HG03103 (cell line): ENCODE measurements around the gene SYMPK.

Experiments
- ATAC-seq: cut with Tn5 transposase; IDR thresholded peaks from one replicate; pipeline ENCODE4 v1.9.1; 2021; ENCODE audit warnings: low read depth; ENCODE audit not compliant: unreplicated experiment

SYMPK gene

DNA sequence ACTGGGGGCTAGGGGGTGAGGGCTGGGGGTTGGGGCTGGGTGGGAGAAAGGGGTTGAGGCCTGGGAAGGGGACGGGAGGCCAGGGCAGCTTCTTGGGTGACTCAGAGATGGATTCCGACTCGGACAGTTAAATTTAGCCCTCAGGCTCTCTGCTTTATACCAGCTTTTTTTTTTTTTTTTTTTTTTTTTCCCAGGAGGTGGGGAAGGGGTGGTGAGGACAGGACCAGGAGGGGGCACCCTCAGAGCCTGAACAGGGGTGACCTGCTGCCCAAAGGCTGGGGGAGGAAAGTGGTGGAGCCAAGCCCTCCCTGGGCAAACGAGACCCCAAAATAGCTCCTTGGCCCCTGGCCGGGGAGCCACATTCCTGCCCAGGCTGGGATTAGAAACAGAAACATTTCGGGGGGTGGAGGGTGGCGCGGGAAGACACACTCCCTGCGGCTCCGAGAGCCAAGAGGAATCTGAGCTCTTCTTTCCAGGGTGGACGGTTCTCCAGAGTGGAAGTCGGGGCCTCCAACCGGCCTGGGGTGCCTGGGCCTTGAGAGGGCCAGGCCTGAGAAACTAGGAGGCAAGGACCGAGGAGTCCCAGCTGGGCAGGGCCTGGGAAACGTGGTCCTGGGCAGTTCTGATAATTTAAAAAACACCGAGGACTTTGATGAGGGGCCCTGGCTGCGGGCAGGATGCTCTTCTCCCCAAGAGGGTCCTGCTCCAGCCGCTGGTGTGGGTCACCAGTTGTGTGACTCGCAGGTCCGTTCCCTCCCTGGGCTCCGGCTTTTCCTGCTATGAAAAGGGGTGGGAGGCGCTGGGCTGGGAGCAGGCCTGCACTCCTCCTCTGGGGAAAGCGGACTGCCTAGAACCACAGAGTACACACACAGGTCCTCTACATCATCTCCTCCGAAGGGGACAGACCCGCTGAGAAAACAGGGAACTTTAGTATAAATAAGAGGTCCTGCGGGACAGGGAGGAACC, 79.8 kb downstream of the SYMPK start:
- ATAC-seq = no peak

DNA sequence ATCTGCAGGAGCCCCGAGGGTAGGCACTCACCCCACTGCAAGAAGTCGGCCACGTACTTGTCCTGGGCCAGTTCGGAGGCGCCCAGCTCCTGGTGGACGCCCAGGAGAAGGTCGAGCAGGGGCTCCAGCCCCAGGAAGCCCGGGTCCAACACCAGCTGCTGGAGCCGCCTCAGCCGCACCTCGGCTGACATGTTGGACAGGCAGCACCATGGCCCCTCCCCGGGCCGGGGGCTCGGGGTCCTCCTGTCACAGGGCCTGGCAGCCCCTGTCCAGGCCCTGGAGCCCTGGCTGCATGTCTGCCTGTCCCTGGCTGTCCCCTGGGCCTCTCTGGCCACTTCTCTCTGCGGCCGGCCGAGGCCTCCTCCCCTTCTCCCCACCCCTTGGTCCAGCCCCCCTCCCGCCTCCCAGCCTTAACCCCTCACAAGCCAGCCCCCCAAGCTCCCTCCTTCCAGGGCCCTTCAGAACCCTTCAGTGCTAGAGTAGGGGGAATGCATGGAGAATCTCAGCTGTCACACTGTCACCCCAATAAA, 80.7 kb downstream of the SYMPK start, which contains the start of gene DMPK:
Gene DMPK (minus strand): TSS at position 329 of the 530 bp plus-strand sequence. CDS start 138 bp downstream, at position 191.
- no peak for ATAC-seq

DNA sequence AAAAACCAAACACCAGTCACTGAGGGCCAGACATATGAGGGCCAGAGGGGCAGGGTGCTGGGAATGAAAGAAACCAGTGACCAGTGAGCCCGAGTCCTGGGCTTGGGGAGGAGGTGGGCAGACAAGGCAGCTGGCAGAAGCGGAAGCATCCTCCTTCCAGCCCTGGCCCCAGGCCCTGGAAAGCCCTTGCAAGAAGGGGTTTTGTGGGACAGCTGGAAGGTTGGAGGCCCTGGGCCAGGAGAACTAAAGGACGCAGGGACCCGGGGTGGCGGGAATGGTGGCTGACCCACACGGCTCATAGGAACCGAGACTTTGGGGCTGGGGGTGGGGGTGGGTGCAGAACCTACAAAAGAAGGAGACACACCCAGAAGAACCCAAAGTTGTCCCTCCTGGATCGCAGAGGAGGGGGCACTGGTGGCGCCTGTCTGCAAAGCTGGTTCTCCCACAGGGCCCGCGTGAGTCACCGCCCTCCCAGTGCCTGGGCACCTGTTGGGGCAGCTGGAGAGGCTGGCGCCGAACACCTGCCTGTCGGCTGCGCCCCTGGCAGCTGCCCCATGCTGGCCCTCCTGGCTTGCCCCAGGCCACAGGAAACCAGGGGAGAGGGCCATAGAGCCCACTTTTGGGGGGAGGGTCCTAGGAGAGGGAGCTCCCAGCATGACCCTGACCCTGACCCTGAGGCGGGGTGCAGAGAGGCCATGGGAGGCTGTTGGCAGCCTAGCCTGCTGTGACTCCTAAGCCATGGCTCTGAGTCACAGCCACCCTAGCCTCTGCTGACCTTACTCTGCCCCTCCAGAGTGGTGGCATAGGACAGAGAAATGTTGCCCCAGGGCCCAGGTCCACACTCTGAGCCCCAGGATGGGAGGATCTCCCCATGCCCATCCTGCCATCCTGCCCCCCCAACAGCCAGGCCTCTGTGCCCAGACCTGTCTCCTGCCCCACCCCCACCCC, 81.5 kb downstream of the SYMPK start:
- no peak for ATAC-seq

DNA sequence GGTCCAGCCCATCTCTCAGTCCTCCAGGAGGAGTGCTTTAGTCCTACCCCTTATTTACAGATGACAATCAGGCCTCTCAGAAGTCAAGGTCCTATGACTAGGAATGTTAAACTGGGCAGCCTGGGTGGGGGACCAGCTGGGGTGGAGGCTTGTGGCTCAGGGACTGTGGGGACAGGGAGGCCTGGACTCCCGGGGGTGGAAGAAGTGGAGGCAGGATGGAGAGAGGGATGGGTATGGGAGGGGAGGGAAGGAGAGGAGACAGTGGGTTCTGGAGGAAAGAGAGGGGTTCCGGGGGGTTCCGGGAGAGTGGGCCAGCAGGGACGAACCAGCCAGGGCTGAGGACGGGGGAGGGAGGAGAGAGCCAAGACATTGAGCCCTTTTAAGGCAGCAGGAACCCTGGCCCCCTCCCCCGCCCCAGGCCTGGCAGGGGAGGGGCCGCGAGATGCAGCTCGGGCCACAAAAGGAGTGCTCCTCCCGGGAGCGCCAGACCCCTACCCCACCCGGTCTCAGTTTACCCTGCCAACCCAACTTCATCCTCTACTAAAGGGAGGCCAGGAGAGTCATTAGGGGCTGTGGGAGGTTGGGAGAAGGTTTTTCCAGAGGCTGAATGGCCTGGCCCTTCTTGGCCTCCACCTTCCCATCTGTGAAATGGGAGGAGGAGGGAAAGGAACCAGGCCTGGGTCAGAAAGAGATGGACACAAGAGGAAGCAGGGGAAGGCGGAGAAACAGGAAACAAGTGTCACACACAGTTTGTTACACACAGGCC, 82.3 kb downstream of the SYMPK start:
- no peak for ATAC-seq

DNA sequence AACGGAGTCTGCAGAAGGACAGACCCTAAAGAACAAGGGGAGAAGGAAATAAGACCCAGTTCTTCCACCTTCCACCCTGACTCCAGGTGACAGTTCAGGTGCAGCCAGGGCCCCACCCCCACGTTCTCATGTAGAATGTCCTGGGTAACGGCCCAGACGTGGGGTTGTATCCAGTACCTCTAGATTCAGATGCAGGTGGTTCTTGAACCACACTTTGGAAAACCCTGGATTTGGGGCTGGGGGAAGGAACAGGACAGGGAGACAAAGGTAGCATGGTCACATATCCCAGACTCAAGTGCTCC, 82.8 kb downstream of the SYMPK start:
- ATAC-seq = no peak

DNA sequence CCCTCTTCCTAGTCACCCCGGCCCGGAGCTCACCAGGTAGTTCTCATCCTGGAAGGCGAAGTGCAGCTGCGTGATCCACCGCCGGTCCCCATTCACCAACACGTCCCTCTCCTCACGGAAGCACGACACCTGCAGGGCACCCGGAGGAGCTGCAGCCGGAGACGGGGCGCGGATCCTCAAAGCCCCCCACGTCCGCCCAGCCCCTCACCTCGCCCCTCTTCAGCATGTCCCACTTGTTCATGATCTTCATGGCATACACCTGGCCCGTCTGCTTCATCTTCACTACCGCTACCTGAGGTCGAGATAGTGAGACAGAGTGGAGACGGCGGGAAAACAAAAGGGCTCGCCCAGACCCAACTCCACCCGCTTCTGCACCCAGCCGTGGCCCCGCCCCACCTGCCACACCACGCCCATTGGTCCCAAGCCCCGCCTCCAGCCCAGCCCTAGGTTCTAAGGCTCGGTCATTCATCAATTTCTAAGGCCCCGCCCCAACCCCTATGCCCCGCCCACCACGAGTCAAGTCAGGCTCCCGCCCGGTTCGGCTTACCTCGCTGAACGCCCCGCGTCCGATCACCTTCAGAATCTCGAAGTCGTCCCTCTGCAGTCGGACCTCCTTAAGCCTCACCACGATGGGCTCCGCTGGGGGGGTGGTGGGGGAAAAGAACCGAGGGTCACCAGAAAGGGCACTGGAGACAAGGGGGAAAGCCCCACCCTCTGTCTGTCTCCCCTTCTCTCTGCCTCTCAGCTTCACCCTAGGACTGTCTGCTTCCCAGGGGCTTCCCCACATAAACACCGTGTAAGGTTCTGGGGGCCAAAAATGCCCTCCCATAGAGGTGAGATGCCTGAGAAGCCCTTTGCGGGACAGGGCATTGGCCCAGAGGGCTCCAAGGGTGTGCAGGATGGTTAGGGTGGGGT, 83.5 kb downstream of the SYMPK start:
- peak; percentile 67 for ATAC-seq

DNA sequence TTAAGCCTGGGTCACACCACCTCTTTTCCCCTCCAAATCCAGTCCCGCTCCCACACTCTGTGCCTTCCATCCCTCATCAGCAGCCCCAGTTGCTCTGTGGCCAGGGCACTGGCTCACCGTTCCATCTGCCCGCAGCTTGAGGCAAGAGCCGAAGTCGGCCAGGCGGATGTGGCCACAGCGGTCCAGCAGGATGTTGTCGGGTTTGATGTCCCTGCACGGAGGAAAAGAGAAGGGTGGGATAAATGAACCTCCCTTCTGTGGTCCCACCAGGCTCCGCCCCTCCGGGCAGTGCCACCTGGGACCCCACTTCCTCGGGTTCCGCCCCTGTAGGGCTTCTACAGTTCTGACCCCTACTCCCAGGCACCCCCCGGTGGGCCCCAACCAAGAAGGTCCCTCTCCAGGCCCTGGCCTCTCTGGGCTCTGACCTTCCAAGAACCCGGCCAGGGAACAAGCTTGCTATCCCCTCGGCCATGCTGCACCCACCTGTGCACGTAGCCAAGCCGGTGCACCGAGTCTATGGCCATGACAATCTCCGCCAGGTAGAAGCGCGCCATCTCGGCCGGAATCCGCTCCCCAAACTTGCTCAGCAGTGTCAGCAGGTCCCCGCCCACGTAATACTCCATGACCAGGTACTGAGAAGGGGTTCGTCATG, 84.8 kb downstream of the SYMPK start:
- ATAC-seq = no peak

DNA sequence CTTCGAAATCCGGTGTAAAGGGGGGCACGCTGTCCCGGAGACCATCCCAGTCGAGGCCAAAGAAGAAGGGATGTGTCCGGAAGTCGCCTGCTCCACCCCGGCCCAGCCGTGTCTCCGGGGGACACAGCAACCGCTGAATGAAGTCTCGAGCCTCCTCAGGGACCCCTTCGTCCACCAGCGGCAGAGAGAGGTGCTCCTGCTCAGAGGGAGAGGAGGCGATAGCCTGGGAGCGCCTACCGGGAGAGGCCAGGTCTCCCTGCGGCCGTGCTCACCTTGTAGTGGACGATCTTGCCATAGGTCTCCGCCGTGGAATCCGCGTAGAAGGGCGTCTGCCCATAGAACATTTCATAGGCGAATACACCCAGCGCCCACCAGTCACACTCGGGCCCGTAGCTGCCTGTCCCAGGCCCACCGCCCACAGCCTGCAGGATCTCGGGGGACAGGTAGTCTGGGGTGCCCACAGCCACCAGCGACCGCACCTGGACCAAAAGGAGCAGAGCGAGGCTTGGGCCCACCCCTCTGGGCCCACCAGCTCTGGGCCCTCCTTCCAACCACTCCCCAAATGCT, 85.5 kb downstream of the SYMPK start:
- ATAC-seq = no peak

DNA sequence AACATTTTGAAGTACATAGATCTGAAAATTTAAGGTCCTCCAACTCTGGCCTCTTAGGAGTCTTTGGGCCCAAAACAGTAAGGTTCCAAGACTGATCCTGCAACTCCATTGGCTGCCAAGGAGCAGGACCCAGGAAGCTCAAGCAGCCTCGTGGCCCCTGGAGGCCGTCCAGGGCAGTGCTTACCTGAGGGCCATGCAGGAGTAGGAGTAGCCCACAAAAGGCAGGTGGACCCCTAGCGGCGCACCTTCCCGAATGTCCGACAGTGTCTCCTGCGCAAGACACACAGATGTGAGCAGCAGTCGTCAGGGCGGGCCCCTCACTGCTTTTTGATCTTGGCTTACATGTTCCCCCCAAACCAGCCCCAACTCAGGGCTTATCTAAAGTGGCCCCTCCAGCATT, 88.2 kb downstream of the SYMPK start:
- ATAC-seq = no peak

DNA sequence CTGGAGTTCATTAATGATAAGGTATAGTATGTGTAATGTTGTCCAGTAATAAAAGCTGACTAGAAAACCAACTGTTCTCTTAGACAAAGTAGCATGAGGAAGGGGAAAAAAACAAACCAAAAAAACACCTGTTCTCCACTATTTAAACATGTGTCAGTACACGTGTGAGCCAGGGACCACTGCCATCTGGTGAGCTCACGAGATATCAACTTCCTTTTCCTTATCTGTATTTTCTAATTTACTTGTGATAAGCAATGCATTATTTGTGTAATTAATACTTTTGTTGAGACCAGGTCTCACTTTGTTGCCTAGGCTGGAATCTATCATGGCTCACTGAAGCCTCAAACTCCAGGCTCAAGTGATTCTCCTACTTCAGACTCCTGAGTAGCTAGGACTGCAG, 89.6 kb downstream of the SYMPK start:
- no peak for ATAC-seq

DNA sequence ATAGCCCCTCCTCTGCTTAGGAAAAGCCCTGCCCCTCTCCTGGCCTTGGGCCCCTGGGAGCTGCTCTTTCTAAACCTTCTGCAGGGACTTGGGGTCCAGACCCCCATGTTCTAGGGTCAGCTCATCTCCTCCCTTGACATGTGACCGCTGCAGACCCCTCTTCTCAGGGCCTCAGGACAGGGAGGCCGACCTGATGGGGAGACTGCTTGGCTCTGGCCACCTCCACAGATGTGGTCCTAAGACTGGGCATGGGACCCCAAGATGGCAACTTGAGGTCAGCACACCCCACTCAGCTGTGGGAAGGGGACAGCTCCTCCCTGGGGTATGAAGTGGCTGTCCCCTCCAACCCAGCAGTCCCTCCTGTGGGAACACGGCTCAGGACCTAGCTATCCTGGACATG, 90.0 kb downstream of the SYMPK start:
- no peak for ATAC-seq

DNA sequence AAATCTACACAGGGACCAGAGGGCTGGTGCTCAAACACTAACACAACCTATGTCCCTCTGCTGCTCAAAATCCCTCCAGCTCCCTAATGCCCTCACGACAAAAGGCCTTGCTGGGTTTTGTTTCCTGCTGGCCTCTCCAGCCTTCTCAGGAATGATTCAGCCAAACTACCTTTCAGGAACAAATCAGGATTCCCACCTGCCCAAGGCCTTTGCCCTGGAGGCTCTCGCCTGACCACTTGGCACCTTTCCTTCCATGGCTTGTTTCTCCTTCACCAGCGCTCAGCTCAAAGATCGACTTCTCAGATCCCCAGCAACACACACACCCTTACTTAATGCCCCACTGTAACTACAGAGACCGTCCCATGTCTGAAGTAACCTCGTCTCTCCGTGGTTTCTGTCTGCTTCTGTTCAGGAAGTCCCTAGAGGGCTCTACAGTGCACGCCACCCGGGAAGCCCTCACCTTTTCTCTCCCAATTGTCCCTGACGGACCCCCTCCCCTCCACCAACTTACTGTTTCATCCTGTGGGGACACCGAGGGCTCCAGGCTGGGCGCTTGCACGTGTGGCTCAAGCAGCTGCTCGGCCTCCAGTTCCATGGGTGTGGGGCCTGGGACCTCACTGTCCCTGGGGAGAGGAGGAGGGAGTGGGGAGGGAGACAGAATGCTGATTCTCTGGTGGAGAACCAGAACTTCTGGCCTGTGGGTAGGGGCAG, 90.7 kb downstream of the SYMPK start:
- ATAC-seq = no peak

DNA sequence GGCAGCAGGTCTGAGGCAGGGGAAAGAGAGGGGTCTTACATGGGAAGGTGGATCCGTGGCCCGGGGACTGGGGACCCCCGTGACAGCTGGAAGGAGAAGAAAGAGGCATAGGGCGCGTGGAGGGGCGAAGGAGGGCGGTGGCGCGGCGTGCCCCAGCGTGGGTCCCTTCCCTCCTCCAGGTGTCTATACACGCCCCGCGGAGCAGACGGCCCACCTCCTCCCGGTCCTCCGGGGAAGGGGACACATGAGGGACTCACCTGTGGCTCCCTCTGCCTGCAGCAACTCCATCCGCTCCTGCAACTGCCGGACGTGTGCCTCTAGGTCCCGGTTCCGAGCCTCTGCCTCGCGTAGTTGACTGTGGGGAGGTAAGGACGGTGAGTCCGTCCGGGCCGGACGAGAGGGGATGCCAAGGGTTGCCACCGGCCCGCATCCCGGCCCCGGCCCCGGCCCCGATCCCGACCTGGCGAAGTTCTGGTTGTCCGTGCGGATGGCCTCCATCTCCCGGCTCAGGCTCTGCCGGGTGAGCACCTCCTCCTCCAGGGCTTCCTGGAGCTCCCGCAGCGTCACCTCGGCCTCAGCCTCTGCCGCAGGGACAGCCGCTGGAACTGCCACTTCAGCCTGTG, 91.5 kb downstream of the SYMPK start:
- ATAC-seq = no peak

DNA sequence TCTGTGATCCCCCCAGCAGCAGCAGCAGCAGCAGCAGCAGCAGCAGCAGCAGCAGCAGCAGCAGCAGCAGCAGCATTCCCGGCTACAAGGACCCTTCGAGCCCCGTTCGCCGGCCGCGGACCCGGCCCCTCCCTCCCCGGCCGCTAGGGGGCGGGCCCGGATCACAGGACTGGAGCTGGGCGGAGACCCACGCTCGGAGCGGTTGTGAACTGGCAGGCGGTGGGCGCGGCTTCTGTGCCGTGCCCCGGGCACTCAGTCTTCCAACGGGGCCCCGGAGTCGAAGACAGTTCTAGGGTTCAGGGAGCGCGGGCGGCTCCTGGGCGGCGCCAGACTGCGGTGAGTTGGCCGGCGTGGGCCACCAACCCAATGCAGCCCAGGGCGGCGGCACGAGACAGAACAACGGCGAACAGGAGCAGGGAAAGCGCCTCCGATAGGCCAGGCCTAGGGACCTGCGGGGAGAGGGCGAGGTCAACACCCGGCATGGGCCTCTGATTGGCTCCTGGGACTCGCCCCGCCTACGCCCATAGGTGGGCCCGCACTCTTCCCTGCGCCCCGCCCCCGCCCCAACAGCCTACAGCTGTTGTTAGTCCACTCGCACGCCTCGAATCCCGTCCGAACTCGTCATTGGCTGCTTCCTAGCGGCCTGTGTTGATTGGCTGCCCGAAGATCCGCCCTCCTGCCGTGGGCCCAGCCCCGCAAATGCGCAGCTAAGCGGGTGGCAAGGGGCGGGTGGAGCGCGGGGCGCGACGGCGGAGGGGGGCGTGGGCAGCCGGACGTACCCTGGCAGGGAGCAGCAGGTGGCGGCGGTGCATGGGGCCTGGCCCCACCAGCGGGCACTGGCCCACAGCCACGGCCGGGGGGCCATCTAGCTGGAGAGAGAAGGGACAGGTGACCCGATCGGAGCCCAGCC, 92.5 kb downstream of the SYMPK start:
- peak; percentile 41 for ATAC-seq

DNA sequence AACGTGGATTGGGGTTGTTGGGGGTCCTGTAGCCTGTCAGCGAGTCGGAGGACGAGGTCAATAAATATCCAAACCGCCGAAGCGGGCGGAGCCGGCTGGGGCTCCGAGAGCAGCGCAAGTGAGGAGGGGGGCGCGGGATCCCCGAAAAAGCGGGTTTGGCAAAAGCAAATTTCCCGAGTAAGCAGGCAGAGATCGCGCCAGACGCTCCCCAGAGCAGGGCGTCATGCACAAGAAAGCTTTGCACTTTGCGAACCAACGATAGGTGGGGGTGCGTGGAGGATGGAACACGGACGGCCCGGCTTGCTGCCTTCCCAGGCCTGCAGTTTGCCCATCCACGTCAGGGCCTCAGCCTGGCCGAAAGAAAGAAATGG, 93.1 kb downstream of the SYMPK start:
- ATAC-seq = no peak

DNA sequence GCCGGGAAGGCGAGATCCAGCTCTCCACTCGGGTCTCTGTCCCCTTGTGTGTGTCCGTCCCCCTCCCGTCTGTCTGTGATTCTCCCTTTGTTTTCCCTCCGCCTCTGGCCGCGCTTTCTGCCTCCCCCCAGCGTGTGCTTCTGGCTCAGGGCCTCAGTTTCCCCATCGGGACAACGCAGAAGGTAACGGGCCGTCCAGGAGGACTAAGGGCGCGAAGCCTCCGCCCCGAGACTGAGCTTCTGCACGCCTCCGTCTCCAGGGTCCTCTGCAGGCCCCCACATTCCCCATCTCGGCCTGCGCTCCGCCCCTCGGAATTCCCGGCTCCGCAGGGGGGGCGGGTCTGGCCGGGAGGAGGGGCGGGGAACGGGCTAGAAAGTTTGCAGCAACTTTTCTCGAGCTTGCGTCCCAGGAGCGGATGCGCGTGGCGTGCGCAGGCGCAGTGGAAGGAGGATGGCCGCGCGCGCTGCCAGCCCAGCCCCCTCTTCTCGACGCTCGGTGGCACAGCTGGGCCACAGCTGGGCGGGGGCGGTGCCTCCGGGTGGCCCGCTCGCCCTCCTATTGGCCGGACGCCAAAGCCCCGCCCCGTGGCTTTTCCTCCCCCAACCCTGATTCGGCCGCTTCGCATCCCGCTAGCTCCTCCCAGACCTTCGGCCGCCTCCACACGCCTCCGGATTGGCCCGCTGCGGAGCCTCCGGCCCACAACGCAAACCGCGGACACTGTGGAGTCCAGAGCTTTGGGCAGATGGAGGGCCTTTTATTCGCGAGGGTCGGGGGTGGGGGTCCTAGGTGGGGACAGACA, 93.8 kb downstream of the SYMPK start, which contains the start of gene SIX5:
Gene SIX5 (minus strand): TSS at position 269 of the 799 bp plus-strand sequence. CDS start 408 bp downstream, outside the sequence.
- peak; percentile 41 for ATAC-seq
